ENCODE results near the gene METAP1D. TPM values are rescaled to one million over a fixed set of nuclear protein-coding genes. Genes with fewer than 3 reads are reported as not detected.

The METAP1D gene
- total RNA-seq, 5 donors from 2014 or later (not counting 1 experiment from before 2014, with no cell fraction given): 7.6 to 11.4 (median 10.1) TPM

DNA sequence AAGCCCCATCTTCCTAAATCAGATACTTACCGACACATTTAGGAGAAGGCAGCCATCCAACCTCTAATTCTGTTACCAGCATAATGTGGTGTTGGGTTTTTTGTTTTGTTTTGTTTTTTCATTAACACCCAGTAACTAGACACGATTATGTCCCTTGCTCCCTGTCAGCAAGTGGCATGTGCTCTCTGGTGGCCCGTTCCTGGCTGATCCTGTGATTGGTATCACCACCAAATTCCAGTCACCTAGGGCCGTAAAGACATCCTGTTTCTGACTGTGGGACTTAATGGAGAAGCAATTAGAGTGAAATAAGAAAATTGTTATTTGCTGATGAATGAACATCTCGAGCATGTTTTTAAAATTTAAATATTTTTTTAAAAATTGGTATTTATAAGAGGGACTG is 79.7 kb downstream of the METAP1D start:
- peaks cover 63 to 67% of the 10 kb centered on the region in 2 donors for H3K27me3 Mint-ChIP-seq
- Histone ChIP-seq H3K9me3 (no peaks in the 10 kb centered on the region), H3K27ac (ENCODE audit: low read length) (no peak overlapping the region), H3K4me3 (ENCODE audit: control insufficient read depth in 1 of 2, extremely low read depth in 1 of 2, low read length in 1 of 2) (no peak overlapping the region), H3K36me3 (ENCODE audit: control insufficient read depth in 2 of 2, extremely low read depth in 1 of 2, insufficient read depth in 1 of 2, low read length in 1 of 2) (no peaks in the 10 kb centered on the region), H3K4me1 (ENCODE audit: control insufficient read depth in 1 of 2, extremely low read depth in 1 of 2, insufficient read depth in 2 of 2, low read length in 2 of 2) (peaks cover 2 to 32% of the 10 kb centered on the region in 2 experiments), H3K27me3 (replicated peaks in 1 of 2; ENCODE audit: control insufficient read depth in 2 of 2, extremely low read depth in 1 of 2, insufficient read depth in 2 of 2, low read length in 1 of 2) (peaks cover 16 to 60% of the 10 kb centered on the region in 2 experiments)
- H3K4me1 Mint-ChIP-seq: peaks cover 12 to 21% (median 21%) of the 10 kb centered on the region in 3 donors
- H3K4me3 Mint-ChIP-seq: no peak overlapping the region
- no CpG with 5 or more reads among the region's 5 CpGs for WGBS (ENCODE audit: insufficient coverage)
- no peaks in the 10 kb centered on the region for H3K9me3 Mint-ChIP-seq
- H3K36me3 Mint-ChIP-seq: peaks cover 3% of the 10 kb centered on the region
- ChIA-PET POLR2A (no interaction called here), CTCF (no interaction called here)
- no peak for ATAC-seq (replicated peaks in 1 of 4)
- no peak for DNase-seq
- H3K27ac Mint-ChIP-seq: no peak overlapping the region

- CTCF ChIA-PET: no interaction called here
- peak in 1 of 35 experiments; percentile 19 for DNase-seq
These were observed 80.3 kb downstream of the METAP1D start for GRCh38 chr2:172079838-172080640.

GRCh38 chr2:172080641-172081220 is 81.0 kb downstream of the METAP1D start:
- WGBS (ENCODE audit: insufficient coverage): 29% methylated on average over 15 of the region's 25 CpGs
- peaks cover 66 to 74% of the 10 kb centered on the region in 2 donors for H3K27me3 Mint-ChIP-seq

More at GRCh38 chr2:172079838-172080640, 80.3 kb downstream of the METAP1D start:
- Histone ChIP-seq H3K27me3 (replicated peaks in 1 of 2; ENCODE audit: control insufficient read depth in 2 of 2, extremely low read depth in 1 of 2, insufficient read depth in 2 of 2, low read length in 1 of 2) (peaks cover 16 to 66% of the 10 kb centered on the region in 2 experiments), H3K4me3 (ENCODE audit: control insufficient read depth in 1 of 2, extremely low read depth in 1 of 2, low read length in 1 of 2) (peak overlapping the region in 1 of 2 donors; percentile 20), H3K27ac (ENCODE audit: low read length) (no peak overlapping the region), H3K36me3 (ENCODE audit: control insufficient read depth in 2 of 2, extremely low read depth in 1 of 2, insufficient read depth in 1 of 2, low read length in 1 of 2) (no peaks in the 10 kb centered on the region), H3K9me3 (no peaks in the 10 kb centered on the region), H3K4me1 (ENCODE audit: control insufficient read depth in 1 of 2, extremely low read depth in 1 of 2, insufficient read depth in 2 of 2, low read length in 2 of 2) (peaks cover 3 to 38% of the 10 kb centered on the region in 2 experiments)
- WGBS (ENCODE audit: insufficient coverage): 16% methylated on average over 33 of the region's 38 CpGs
- POLR2A ChIA-PET: no interaction called here
- H3K4me1 Mint-ChIP-seq: peaks cover 17 to 28% (median 27%) of the 10 kb centered on the region in 3 donors
- H3K27ac Mint-ChIP-seq: peak overlapping the region in 1 of 2 donors; percentile 20
- no peak for ATAC-seq (replicated peaks in 1 of 4)
- H3K4me3 Mint-ChIP-seq: peak overlapping the region in 1 of 3 donors; percentile 20
- H3K27me3 Mint-ChIP-seq: peaks cover 64 to 71% of the 10 kb centered on the region in 2 donors
- H3K9me3 Mint-ChIP-seq: no peaks in the 10 kb centered on the region
- peaks cover 3% of the 10 kb centered on the region for H3K36me3 Mint-ChIP-seq

GRCh38 chr2:172081221-172082022 is 81.7 kb downstream of the METAP1D start:
- H3K9me3 ChIP-seq: no peaks in the 10 kb centered on the region
- H3K4me3 ChIP-seq (ENCODE audit: control insufficient read depth in 1 of 2, extremely low read depth in 1 of 2, low read length in 1 of 2): no peak overlapping the region
- peaks cover 9 to 52% of the 10 kb centered on the region in 2 experiments for H3K4me1 ChIP-seq (ENCODE audit: control insufficient read depth in 1 of 2, extremely low read depth in 1 of 2, insufficient read depth in 2 of 2, low read length in 2 of 2)
- ATAC-seq (replicated peaks in 1 of 4) (no peak), DNase-seq (peak in 2 of 35 experiments; percentile 6 to 24)
- Mint-ChIP-seq H3K27ac (peak overlapping the region in 1 of 2 donors; percentile 16), H3K4me1 (peaks cover 29 to 41% (median 40%) of the 10 kb centered on the region in 3 donors), H3K36me3 (peaks cover 3% of the 10 kb centered on the region), H3K27me3 (peaks cover 69 to 80% of the 10 kb centered on the region in 2 donors), H3K4me3 (no peak overlapping the region), H3K9me3 (no peaks in the 10 kb centered on the region)
- 21% methylated on average over 30 of the region's 36 CpGs for WGBS (ENCODE audit: insufficient coverage)
- no peak overlapping the region for H3K27ac ChIP-seq (ENCODE audit: low read length)
- H3K36me3 ChIP-seq (ENCODE audit: control insufficient read depth in 2 of 2, extremely low read depth in 1 of 2, insufficient read depth in 1 of 2, low read length in 1 of 2): no peaks in the 10 kb centered on the region
- ChIA-PET CTCF (interaction anchor here (0.5 to 1.0 kb wide), 3 partner anchors 10 to 197 kb away, joined by 3 to 16 read pairs (median 4); no protein-coding TSS in a partner anchor), POLR2A (no interaction called here)
- H3K27me3 ChIP-seq (replicated peaks in 1 of 2; ENCODE audit: control insufficient read depth in 2 of 2, extremely low read depth in 1 of 2, insufficient read depth in 2 of 2, low read length in 1 of 2): peaks cover 18 to 78% of the 10 kb centered on the region in 2 experiments

More at GRCh38 chr2:172080641-172081220, 81.0 kb downstream of the METAP1D start:
- no peak overlapping the region for H3K27ac ChIP-seq (ENCODE audit: low read length)
- Mint-ChIP-seq H3K4me1 (peaks cover 24 to 34% (median 34%) of the 10 kb centered on the region in 3 donors), H3K4me3 (no peak overlapping the region), H3K27ac (peak overlapping the region in 1 of 2 donors; percentile 63), H3K36me3 (peaks cover 3% of the 10 kb centered on the region), H3K9me3 (no peaks in the 10 kb centered on the region)
- CTCF ChIA-PET: no interaction called here
- peak overlapping the region in 1 of 2 donors; percentile 20 for H3K4me3 ChIP-seq (ENCODE audit: control insufficient read depth in 1 of 2, extremely low read depth in 1 of 2, low read length in 1 of 2)
- peaks cover 16 to 71% of the 10 kb centered on the region in 2 experiments for H3K27me3 ChIP-seq (replicated peaks in 1 of 2; ENCODE audit: control insufficient read depth in 2 of 2, extremely low read depth in 1 of 2, insufficient read depth in 2 of 2, low read length in 1 of 2)
- H3K4me1 ChIP-seq (ENCODE audit: control insufficient read depth in 1 of 2, extremely low read depth in 1 of 2, insufficient read depth in 2 of 2, low read length in 2 of 2): peaks cover 6 to 45% of the 10 kb centered on the region in 2 experiments
- DNase-seq: peak in 1 of 35 experiments; percentile 14
- POLR2A ChIA-PET: no interaction called here
- no peak for ATAC-seq (replicated peaks in 1 of 4)
- no peaks in the 10 kb centered on the region for H3K9me3 ChIP-seq
- no peaks in the 10 kb centered on the region for H3K36me3 ChIP-seq (ENCODE audit: control insufficient read depth in 2 of 2, extremely low read depth in 1 of 2, insufficient read depth in 1 of 2, low read length in 1 of 2)

- Histone ChIP-seq H3K4me3 (ENCODE audit: control insufficient read depth in 1 of 2, extremely low read depth in 1 of 2, low read length in 1 of 2) (no peak overlapping the region), H3K36me3 (ENCODE audit: control insufficient read depth in 2 of 2, extremely low read depth in 1 of 2, insufficient read depth in 1 of 2, low read length in 1 of 2) (no peaks in the 10 kb centered on the region), H3K9me3 (no peaks in the 10 kb centered on the region), H3K4me1 (ENCODE audit: control insufficient read depth in 1 of 2, extremely low read depth in 1 of 2, insufficient read depth in 2 of 2, low read length in 2 of 2) (peaks cover 12 to 61% of the 10 kb centered on the region in 2 experiments), H3K27ac (ENCODE audit: low read length) (no peak overlapping the region), H3K27me3 (replicated peaks in 1 of 2; ENCODE audit: control insufficient read depth in 2 of 2, extremely low read depth in 1 of 2, insufficient read depth in 2 of 2, low read length in 1 of 2) (peaks cover 18 to 87% of the 10 kb centered on the region in 2 experiments)
- Mint-ChIP-seq H3K4me1 (peaks cover 38 to 50% (median 48%) of the 10 kb centered on the region in 3 donors), H3K27ac (no peak overlapping the region), H3K4me3 (peak overlapping the region in 1 of 3 donors; percentile 70), H3K27me3 (peaks cover 74 to 89% of the 10 kb centered on the region in 2 donors), H3K36me3 (peaks cover 3% of the 10 kb centered on the region), H3K9me3 (no peaks in the 10 kb centered on the region)
- POLR2A ChIA-PET: interaction anchor here in 1 of 2 donors (0.6 kb wide), 1 partner anchor 33 kb away, joined by 3 read pairs; no protein-coding TSS in a partner anchor
- DNase-seq (peak in 2 of 35 experiments; percentile 2 to 25), ATAC-seq (replicated peaks in 1 of 4) (no peak)
- CTCF ChIA-PET: interaction anchor here in 1 of 2 donors (0.6 to 1.0 kb wide), 3 partner anchors 9 to 376 kb away, joined by 3 to 4 read pairs (median 3); no protein-coding TSS in a partner anchor
- 16% methylated on average over 9 of the region's 14 CpGs for WGBS (ENCODE audit: insufficient coverage)
These were observed 82.6 kb downstream of the METAP1D start for GRCh38 chr2:172082105-172082943.

Measured in T-cell (primary cell).